B cell (primary cell): ENCODE data around the gene PLP2. TPM values are rescaled to one million over a fixed set of nuclear protein-coding genes. Genes with fewer than 3 reads are reported as not detected.

Experiments used
- ATAC-seq: fragments of 200-7000 bp; cut with Tn5 transposase; one replicate; pipeline ENCODE4 v1.10.0; 2021; ENCODE audit warnings: low read depth, mild to moderate bottlenecking, moderate number of reproducible peaks, moderate library complexity
- CTCF ChIA-PET: fragments of 350-600 bp; sonication (Branson Sonifier 250); formaldehyde crosslinking; loops from one replicate; lab custom pipeline; 2021; ENCODE audit warnings: antibody characterized with exemption, inconsistent platforms; lab: Charles Lee
- POLR2A ChIA-PET: fragments of 350-600 bp; sonication (Branson Sonifier 250); formaldehyde crosslinking; loops from one replicate; lab custom pipeline; 2021; ENCODE audit warnings: antibody characterized with exemption; lab: Charles Lee
- DNase-seq: peaks from one replicate; pipeline ENCODE4 v3.0.0; 2013
- H2AFZ ChIP-seq: 2 replicates; pipeline ENCODE4 v1.6.1; 2012; ENCODE audit warnings: mild to moderate bottlenecking, low read depth, low read length; ENCODE audit not compliant: insufficient read depth, poor library complexity, severe bottlenecking
- H3K27ac ChIP-seq, 2 donors: 1 replicate in 1 of 2; 2 replicates in 1 of 2; pipeline ENCODE4 v1.5.1; 2012 to 2013; ENCODE audit warnings: low read length in 2 of 2, mild to moderate bottlenecking in 2 of 2, moderate library complexity in 1 of 2
- H3K27me3 ChIP-seq, 4 experiments: fragments of 200-600 bp in 1 of 4; sonication (generic) in 1 of 4; replicated peaks in 1 of 4; 1 replicate in 2 of 4; 2 replicates in 2 of 4; pipeline versions ENCODE4 v1.6.1 to v1.7.0; 2013 to 2016; ENCODE audit warnings: low read length in 3 of 4, mild to moderate bottlenecking in 2 of 4, mixed read lengths in 1 of 4, moderate library complexity in 1 of 4; ENCODE audit not compliant: insufficient read depth in 4 of 4, control insufficient read depth in 3 of 4; ENCODE audit errors: control extremely low read depth in 1 of 4
- H3K36me3 ChIP-seq, 2 experiments: replicated peaks in 1 of 2; 1 replicate in 1 of 2; 2 replicates in 1 of 2; pipeline versions ENCODE4 v1.6.1 to v1.7.1; 2013; ENCODE audit warnings: low read length in 1 of 2; ENCODE audit not compliant: insufficient read depth in 2 of 2, control insufficient read depth in 1 of 2; ENCODE audit errors: control extremely low read depth in 1 of 2, extremely low read depth in 1 of 2
- H3K4me1 ChIP-seq, 2 donors: fragments of 200-600 bp in 1 of 2; sonication (generic) in 1 of 2; 1 replicate in 1 of 2; 2 replicates in 1 of 2; pipeline versions ENCODE4 v1.5.1 to v1.6.1; 2013 to 2017; ENCODE audit warnings: low read length in 2 of 2; ENCODE audit not compliant: control insufficient read depth in 2 of 2, insufficient read depth in 2 of 2
- H3K4me2 ChIP-seq: replicated peaks from 2 replicates; pipeline ENCODE3; 2012; ENCODE audit warnings: mild to moderate bottlenecking, low read depth, low read length; ENCODE audit not compliant: poor library complexity, severe bottlenecking
- H3K4me3 ChIP-seq, 5 experiments: fragments of 200-600 bp in 1 of 5; sonication (generic) in 1 of 5; 1 replicate in 3 of 5; 2 replicates in 2 of 5; pipeline versions ENCODE4 v1.5.1 to v1.7.0; 2011 to 2016; ENCODE audit warnings: low read length in 4 of 5, mild to moderate bottlenecking in 4 of 5, low read depth in 2 of 5, control low read depth in 1 of 5, moderate library complexity in 1 of 5; ENCODE audit not compliant: insufficient read depth in 1 of 5; ENCODE audit errors: control extremely low read depth in 1 of 5, extremely low read depth in 1 of 5
- H3K79me2 ChIP-seq: fragments of 200-600 bp; sonication (generic); one replicate; pipeline ENCODE4 v1.6.0; 2016; ENCODE audit warnings: low read length; ENCODE audit not compliant: control insufficient read depth, insufficient read depth
- H3K9ac ChIP-seq: fragments of 200-600 bp; sonication (generic); 2 replicates; pipeline ENCODE4 v1.6.1; 2017; ENCODE audit warnings: mild to moderate bottlenecking, low read length, moderate library complexity
- H3K9me3 ChIP-seq, 3 donors: one replicate each; pipeline versions ENCODE4 v1.6.1 to v1.7.1; 2013; ENCODE audit warnings: low read length in 2 of 3; ENCODE audit not compliant: control insufficient read depth in 2 of 3, insufficient read depth in 1 of 3; ENCODE audit errors: control extremely low read depth in 1 of 3
- H4K20me1 ChIP-seq: 2 replicates; pipeline ENCODE4 v1.6.0; 2012; ENCODE audit warnings: mild to moderate bottlenecking, low read length; ENCODE audit not compliant: insufficient read depth, control insufficient read depth, poor library complexity, severe bottlenecking
- H3K27ac Mint-ChIP-seq: one replicate; pipeline ENCODE4 v1.8.0; 2021; ENCODE audit warnings: mixed read lengths
- H3K27me3 Mint-ChIP-seq: one replicate; pipeline ENCODE4 v1.8.0; 2021; ENCODE audit warnings: mixed read lengths
- H3K4me1 Mint-ChIP-seq: one replicate; pipeline ENCODE4 v1.8.0; 2021; ENCODE audit warnings: mixed read lengths
- H3K4me3 Mint-ChIP-seq: one replicate; pipeline ENCODE4 v1.8.0; 2021; ENCODE audit warnings: mixed read lengths
- H3K9me3 Mint-ChIP-seq: one replicate; pipeline ENCODE4 v1.8.0; 2022; ENCODE audit warnings: mixed read lengths; ENCODE audit not compliant: insufficient read depth
- CTCF ChIP-seq: fragments of 200-600 bp; IDR thresholded peaks from one replicate; pipeline ENCODE4 v1.8.0; 2022; ENCODE audit warnings: antibody characterized with exemption, mild to moderate bottlenecking
- EZH2 ChIP-seq: IDR thresholded peaks from 2 replicates; pipeline ENCODE4 v1.6.1; 2012; ENCODE audit warnings: borderline replicate concordance, low read depth, mild to moderate bottlenecking, moderate library complexity, low read length; ENCODE audit not compliant: insufficient read depth, poor library complexity, severe bottlenecking
- WGBS: methylation state at CpG from one replicate; pipeline ENCODE4 v1.1.5; 2013; ENCODE audit warnings: missing lambda C conversion rate; ENCODE audit not compliant: insufficient coverage; 5-methylcytosine and 5-hydroxymethylcytosine counted together
- intact Hi-C: fragments of 100-400 bp; cut with micrococcal nuclease; formaldehyde crosslinking; loops from one replicate; pipeline ENCODE4 v1.10.0; 2022
- polyA plus RNA-seq: library from polyadenylated mRNA; depleted of rRNA; stranded (reverse); fragments of >200 nt; gene quantifications from 2 replicates; pipeline ENCODE4 v1.2.3, GENCODE V29; 2012
- total RNA-seq, 2 donors: library from RNA; stranded (reverse); fragments of 120-200 nt in 1 of 2; gene quantifications; 1 replicate in 1 of 2; 2 replicates in 1 of 2; pipeline versions ENCODE4 v1.2.3 to v1.2.4, GENCODE V29; 2013 to 2022

The PLP2 gene
- total and polyA plus RNA-seq, 2 donors (not counting 1 experiment from before 2014, with no cell fraction given), result 194 to 214 TPM

GRCh38 chrX:49206543-49206942 lies 34.8 kb downstream of the PLP2 start:
- intact Hi-C loops, result no loop called here
- H3K27me3 Mint-ChIP-seq, result no peaks in the 10 kb centered on the region
- Histone ChIP-seq H4K20me1 (no peaks in the 10 kb centered on the region), H3K27ac (no peak overlapping the region), H3K36me3 (no peaks in the 10 kb centered on the region), H3K4me3 (no peak overlapping the region), H3K79me2 (no peaks in the 10 kb centered on the region), H3K4me1 (no peaks in the 10 kb centered on the region), H3K4me2 (no peak overlapping the region), H3K27me3 (no peaks in the 10 kb centered on the region), H2AFZ (no peak overlapping the region), H3K9me3 (no peaks in the 10 kb centered on the region), H3K9ac (no peak overlapping the region)
- ChIA-PET CTCF (no interaction called here), POLR2A (no interaction called here)
- TF ChIP-seq CTCF (no peak), EZH2 (no peak)
- no peak for ATAC-seq
- no peak for DNase-seq
- H3K4me1 Mint-ChIP-seq, result no peaks in the 10 kb centered on the region
- WGBS, result 92% methylated on average over 2 of the region's 8 CpGs
- no peaks in the 10 kb centered on the region for H3K9me3 Mint-ChIP-seq
- no peak overlapping the region for H3K4me3 Mint-ChIP-seq
- H3K27ac Mint-ChIP-seq, result no peak overlapping the region

GRCh38 chrX:49208399-49208798 lies 36.7 kb downstream of the PLP2 start:
- ChIA-PET CTCF (no interaction called here), POLR2A (interaction anchor here (0.6 kb wide), 1 partner anchor 687 kb away, joined by 4 read pairs; the partner anchor contains the start of gene EBP)
- Histone ChIP-seq H2AFZ (no peak overlapping the region), H3K27me3 (no peaks in the 10 kb centered on the region), H3K4me2 (no peak overlapping the region), H3K4me1 (no peaks in the 10 kb centered on the region), H3K36me3 (no peaks in the 10 kb centered on the region), H3K4me3 (no peak overlapping the region), H4K20me1 (no peaks in the 10 kb centered on the region), H3K9me3 (no peaks in the 10 kb centered on the region), H3K27ac (no peak overlapping the region), H3K79me2 (no peaks in the 10 kb centered on the region), H3K9ac (no peak overlapping the region)
- ATAC-seq, result no peak
- Mint-ChIP-seq H3K4me3 (no peak overlapping the region), H3K27me3 (no peaks in the 10 kb centered on the region), H3K9me3 (no peaks in the 10 kb centered on the region), H3K4me1 (no peaks in the 10 kb centered on the region), H3K27ac (no peak overlapping the region)
- DNase-seq, result no peak
- intact Hi-C loops, result no loop called here
- WGBS, result no CpG with 5 or more reads among the region's 5 CpGs
- TF ChIP-seq EZH2 (no peak), CTCF (no peak)
